Measurements from ENCODE around the gene EFR3B.

Gene EFR3B

DNA sequence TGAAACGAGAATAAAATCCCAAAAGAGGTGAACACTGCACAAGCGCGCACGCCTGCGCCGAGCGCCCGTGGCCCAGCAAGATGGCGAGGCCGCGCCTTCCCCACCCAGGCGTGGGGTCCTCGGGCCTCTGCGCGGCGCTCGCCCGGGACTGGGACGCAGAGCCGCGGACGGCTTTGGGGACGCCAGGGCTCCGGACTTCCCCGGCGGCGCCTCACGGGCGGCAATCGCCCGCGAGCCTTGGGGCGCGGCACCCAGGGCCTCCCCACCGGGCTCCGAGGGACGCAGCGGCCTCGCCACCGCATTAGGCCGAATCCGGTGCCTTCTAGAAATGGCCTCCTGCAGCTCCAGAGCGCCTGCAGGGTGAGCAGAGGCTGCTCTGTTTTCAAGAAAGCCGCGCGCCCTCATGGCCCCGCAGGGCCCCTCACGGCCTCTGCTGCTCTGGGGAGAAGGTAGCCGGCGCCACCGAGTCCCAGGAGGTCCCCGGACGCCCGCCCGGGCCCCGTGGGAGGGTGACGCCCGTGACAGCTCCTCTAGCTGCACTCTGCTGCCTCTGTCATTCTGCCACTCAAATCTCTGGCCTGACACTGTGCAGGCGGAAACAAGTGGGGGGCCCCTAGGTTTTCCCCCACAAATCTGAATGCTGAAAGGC, 162.4 kb downstream of the EFR3B start:
- peaks cover 9% of the 10 kb centered on the region for H3K27me3 Mint-ChIP-seq (ENCODE audit: low read depth, poor library complexity)
- H3K4me1 Mint-ChIP-seq: peaks cover 2% of the 10 kb centered on the region
- H3K4me3 Mint-ChIP-seq: no peak overlapping the region
- no peaks in the 10 kb centered on the region for H3K9me3 Mint-ChIP-seq
- no peak for DNase-seq
- no peaks in the 10 kb centered on the region for H3K36me3 Mint-ChIP-seq (ENCODE audit: low read depth)
- TF ChIP-seq, protein P1, sequence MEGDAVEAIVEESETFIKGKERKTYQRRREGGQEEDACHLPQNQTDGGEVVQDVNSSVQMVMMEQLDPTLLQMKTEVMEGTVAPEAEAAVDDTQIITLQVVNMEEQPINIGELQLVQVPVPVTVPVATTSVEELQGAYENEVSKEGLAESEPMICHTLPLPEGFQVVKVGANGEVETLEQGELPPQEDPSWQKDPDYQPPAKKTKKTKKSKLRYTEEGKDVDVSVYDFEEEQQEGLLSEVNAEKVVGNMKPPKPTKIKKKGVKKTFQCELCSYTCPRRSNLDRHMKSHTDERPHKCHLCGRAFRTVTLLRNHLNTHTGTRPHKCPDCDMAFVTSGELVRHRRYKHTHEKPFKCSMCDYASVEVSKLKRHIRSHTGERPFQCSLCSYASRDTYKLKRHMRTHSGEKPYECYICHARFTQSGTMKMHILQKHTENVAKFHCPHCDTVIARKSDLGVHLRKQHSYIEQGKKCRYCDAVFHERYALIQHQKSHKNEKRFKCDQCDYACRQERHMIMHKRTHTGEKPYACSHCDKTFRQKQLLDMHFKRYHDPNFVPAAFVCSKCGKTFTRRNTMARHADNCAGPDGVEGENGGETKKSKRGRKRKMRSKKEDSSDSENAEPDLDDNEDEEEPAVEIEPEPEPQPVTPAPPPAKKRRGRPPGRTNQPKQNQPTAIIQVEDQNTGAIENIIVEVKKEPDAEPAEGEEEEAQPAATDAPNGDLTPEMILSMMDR (IDR thresholded peaks at IDR 0.05): no peak
- no peak overlapping the region for H3K27ac Mint-ChIP-seq

DNA sequence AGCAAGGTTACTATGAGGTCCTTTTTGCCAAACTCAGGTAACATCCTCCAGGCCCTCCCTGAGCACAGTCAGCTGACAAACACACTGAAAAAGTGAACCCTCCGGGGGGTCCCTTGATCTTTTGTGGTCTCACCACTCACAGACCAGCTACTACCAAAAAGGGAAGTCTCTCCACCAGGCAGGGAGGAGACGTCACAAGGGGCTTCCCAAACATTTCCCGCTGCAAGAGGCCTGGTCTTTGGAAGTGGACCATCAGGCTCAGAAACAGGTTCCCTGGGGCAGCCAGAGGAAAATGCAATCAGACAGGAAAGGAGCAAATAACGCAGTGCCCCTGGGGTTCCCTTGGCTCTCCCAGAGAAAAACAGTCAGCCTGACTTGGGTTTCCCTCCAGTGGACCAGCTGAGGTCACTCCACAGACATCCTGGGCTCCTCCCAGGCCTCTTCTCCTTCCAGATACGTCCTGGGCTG, 165.2 kb downstream of the EFR3B start:
- Mint-ChIP-seq H3K4me1 (peaks cover 12% of the 10 kb centered on the region), H3K36me3 (ENCODE audit: low read depth) (no peaks in the 10 kb centered on the region), H3K27me3 (ENCODE audit: low read depth, poor library complexity) (peaks cover 3% of the 10 kb centered on the region), H3K27ac (no peak overlapping the region), H3K4me3 (no peak overlapping the region), H3K9me3 (no peaks in the 10 kb centered on the region)
- TF ChIP-seq, protein P1 (IDR thresholded peaks at IDR 0.05): no peak
- no peak for DNase-seq

Data from nephron progenitor cell (in vitro differentiated cells).